NCI-H446 (cell line): ENCODE data around the gene LDAH.
"Not testable (repeated sequence)": the region's sequence is repeated elsewhere in the genome, so short reads cannot be mapped to it uniquely, and the experiment has no call there.

Source experiments
- DNase-seq, 2 experiments: peaks; one replicate each; lab custom pipeline; 2025; lab: John Stamatoyannopoulos, UW

The LDAH gene

GRCh38 chr2:20723543-20723942 lies 99.4 kb downstream of the LDAH start:
- no peak for DNase-seq

- DNase-seq = no peak
These were observed 100.2 kb downstream of the LDAH start for GRCh38 chr2:20722592-20723240.

- DNase-seq = no peak
These were observed 105.3 kb downstream of the LDAH start for GRCh38 chr2:20717641-20718040.

- DNase-seq = not testable (repeated sequence)
These were observed 106.7 kb downstream of the LDAH start for GRCh38 chr2:20716164-20716563.

- not testable (repeated sequence) for DNase-seq
These were observed 108.5 kb downstream of the LDAH start for GRCh38 chr2:20714412-20714811.

- not testable (repeated sequence) for DNase-seq
These were observed 109.3 kb downstream of the LDAH start for GRCh38 chr2:20713585-20713984.

GRCh38 chr2:20711641-20712040 lies 111.3 kb downstream of the LDAH start:
- DNase-seq = not testable (repeated sequence)

- no peak for DNase-seq
These were observed 115.3 kb downstream of the LDAH start for GRCh38 chr2:20707601-20708000.

GRCh38 chr2:20706786-20707185 lies 116.1 kb downstream of the LDAH start:
- no peak for DNase-seq

GRCh38 chr2:20706217-20706616 lies 116.7 kb downstream of the LDAH start:
- DNase-seq = no peak

GRCh38 chr2:20704886-20705285 lies 118.0 kb downstream of the LDAH start:
- no peak for DNase-seq

- no peak for DNase-seq
These were observed 120.3 kb downstream of the LDAH start for GRCh38 chr2:20702563-20702962.

- no peak for DNase-seq
These were observed 123.8 kb downstream of the LDAH start for GRCh38 chr2:20698916-20699613.

GRCh38 chr2:20697322-20697934 lies 125.5 kb downstream of the LDAH start:
- no peak for DNase-seq

GRCh38 chr2:20696366-20696765 lies 126.5 kb downstream of the LDAH start:
- DNase-seq = no peak

- DNase-seq = no peak
These were observed 129.6 kb downstream of the LDAH start for GRCh38 chr2:20693317-20693716.

GRCh38 chr2:20692081-20692480 lies 130.8 kb downstream of the LDAH start:
- no peak for DNase-seq

GRCh38 chr2:20691076-20691734 lies 131.7 kb downstream of the LDAH start:
- no peak for DNase-seq

GRCh38 chr2:20689428-20690264 lies 133.3 kb downstream of the LDAH start:
- DNase-seq = no peak

GRCh38 chr2:20687260-20687832 lies 135.6 kb downstream of the LDAH start:
- DNase-seq = no peak

GRCh38 chr2:20684581-20685063 lies 138.3 kb downstream of the LDAH start:
- DNase-seq = no peak
